Hematopoietic multipotent progenitor cell treated with erythropoietin and hydrocortisone succinate and interleukin-3 and kit ligand, for 6 days (in vitro differentiated cells): ENCODE results near the gene TNIK.
"Not testable (repeated sequence)": the region's sequence is repeated elsewhere in the genome, so short reads cannot be mapped to it uniquely, and the experiment has no call there.

Experiments
- DNase-seq: peaks from one replicate; pipeline ENCODE4 v3.0.0-alpha.2; 2015

TNIK gene

DNA sequence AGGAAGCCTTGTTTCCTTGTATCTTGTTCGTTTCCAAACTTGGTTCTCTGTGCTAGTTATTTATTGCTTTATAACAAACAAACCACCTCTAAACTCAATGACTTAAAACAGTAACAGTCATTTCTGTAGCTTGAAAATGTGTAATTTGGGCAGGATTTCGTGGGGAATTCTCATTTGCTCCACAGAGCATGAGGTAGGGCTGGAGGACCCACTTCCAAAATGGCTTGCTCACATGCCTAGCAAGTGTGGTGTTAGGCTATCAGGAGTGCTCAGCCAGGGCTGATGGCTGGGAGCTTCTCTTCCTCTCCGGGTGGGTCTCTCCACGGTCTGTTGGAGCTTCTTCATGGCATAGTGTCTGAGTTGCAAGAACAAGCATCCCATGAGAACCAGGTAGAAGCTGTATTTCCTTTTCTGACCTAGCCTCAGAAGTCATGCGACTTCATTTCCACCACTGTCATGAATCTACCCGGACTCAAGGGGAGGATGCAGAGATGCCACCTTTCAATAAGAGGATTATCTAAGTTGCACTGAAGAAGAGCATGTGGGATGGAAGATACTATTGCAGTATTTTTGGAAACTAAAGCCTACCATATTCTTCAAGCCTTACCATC lies 8.2 kb upstream of the TNIK start:
- DNase-seq, result no peak

DNA sequence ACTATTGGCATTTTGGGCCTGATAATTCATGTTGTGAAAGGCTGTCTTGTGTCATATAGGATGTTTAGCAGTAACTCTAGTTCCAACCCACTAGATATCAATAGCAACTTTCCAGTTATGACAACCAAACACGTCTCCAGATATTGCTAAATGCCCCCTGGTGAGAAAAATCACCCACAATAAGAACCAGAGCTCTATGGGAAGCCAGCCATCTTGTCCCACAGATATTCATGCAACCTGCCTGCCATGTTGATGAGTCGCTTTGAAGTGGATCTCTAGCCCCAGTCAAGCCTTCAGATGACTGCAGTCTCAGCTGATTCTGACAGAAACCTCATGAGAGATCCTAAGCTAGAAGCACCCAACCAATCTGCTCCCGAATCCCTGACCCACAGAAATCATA lies 5.6 kb upstream of the TNIK start:
- peak; percentile 16 for DNase-seq

DNA sequence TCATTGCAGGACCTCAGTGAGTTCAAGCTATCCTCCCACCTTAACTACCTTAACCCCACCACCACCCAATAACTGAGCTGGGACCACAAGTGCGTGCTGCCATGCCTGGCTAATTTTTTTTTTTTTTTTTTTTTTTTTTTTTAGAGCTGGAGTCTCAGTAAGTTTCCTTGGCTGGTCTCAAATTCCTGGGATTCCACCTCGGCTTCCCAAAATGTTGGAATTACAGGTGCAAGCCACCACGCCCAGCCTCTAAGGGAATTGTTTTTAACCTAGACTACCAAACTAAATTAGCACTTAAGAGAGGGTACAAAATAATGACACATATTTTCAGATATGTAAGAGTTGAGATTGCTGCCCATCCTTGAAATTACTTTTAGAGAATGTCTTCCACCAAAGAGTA lies 4.3 kb upstream of the TNIK start:
- DNase-seq, result no peak

- peak; percentile 37 for DNase-seq
Measured at GRCh38 chr3:171462224-171462623, 2.0 kb upstream of the TNIK start.

- no peak for DNase-seq
Measured at GRCh38 chr3:171461525-171461917, 1.3 kb upstream of the TNIK start.

GRCh38 chr3:171460725-171461524 lies 720 bp upstream of the TNIK start:
- DNase-seq, result peak; percentile 58

- DNase-seq, result peak; percentile 55
Measured at GRCh38 chr3:171459137-171459941, 866 bp downstream of the TNIK start.

DNA sequence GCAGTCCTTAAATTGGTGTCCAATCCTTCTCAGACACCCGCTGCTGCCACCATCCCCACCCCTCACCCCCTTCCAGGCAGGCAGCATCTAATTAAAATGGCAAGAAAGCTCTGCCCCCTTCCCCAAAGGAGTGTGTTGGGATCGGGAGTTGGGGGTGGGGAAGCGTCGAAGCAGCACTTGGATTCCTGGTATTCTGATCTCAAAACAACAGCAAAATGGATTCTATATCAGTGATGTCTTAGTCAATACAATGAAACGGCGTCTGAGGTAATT lies 1.4 kb downstream of the TNIK start:
- DNase-seq, result no peak

DNA sequence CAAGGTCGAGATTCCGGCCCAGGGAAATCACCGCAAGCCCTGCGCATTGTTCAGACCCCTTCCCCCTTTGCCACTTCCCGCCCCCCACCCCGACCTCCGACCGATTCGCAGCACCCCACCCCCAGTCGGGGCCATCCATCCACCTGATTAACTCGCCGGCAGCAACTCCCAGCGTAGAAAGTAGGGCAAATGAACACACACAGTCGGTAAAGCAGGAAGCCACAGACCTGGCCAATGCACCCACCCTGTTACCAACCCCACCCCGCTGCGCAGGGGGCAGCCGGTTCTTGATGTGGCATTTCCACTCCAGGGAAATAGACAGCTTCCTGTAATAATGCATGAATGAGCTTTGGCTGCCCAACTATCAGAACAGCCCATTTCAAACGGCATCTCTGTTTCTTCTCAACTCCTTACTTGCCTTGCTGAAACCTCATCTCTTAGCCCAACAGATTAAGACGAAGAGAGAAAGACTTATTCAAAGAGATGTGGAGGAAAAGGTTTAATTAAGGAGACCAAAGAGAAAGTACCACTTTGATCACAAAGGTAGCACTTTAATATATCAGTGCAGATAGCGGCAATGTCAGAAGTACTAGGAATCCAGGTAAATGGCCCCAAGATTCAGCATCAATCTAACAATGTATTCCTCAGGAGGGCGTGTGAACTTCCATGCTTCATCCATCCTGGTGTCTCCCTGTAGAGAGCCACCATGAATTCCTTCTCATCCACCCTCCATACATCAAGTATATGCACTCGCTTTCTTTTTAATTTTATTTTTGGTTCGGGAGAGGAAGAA lies 1.9 kb downstream of the TNIK start:
- DNase-seq, result peak; percentile 40

GRCh38 chr3:171457607-171458061 lies 2.6 kb downstream of the TNIK start:
- DNase-seq, result peak; percentile 54

GRCh38 chr3:171456765-171457606 lies 3.2 kb downstream of the TNIK start:
- no peak for DNase-seq

DNA sequence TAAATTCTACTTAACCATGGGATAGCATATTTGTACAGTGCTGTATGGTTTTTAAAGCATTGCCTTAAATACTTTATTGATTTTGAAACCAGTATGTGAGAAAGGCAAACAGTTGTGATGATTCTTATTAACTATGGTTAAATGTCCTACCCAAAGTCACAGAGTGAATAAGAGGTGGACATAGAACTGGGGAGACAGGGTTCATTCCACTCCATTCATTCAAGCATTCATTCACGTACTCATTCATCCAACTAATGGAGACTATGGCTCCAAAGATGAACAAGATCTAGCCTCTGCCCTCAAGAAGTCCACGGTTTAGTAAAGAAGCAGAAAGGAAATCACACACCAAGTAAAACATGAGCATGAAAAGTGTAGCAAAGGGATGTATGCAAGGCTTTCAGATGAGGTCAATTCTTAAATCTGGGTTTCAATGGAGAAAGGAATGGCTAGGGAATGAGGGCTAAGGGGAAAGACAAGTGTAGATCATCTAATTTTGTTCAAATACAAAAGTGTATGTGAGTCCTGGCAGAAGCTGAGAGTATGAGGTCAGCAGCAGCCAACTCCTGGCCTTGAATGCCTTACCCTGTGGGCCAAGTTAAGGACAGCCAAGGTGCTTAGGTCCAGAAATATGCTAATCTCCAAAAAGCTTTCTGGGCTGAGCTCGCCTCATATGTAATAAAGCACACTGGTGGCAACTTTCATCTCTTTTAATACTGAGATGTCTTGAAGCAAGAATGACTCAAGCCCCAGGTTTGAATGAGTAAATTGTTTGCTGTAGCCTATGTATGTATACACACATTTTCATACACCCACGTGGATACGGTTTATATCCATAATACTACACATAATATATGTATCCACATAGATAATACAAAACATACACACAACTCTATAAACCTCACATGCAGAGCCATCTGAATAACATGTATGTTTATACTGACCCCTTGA lies 4.3 kb downstream of the TNIK start:
- DNase-seq, result no peak

DNA sequence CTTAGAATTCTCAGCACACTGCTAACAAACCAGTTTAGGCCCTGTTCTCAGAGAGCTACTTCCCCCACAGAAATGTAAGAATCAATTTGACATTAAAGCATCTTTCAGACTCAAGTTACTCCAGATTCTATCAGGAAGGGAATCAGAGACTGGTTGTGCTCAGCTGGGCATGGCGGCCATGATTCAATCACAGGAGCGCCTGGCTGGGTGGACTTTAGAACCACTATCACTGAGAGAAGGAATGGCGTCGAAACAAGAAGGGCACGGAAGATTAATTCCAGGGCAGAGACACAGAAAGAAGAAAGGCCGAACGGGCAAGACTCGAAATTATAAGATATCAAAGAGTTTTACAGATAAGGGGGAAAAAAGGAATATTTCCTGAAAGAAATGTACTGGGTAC lies 6.2 kb downstream of the TNIK start:
- DNase-seq, result no peak

DNA sequence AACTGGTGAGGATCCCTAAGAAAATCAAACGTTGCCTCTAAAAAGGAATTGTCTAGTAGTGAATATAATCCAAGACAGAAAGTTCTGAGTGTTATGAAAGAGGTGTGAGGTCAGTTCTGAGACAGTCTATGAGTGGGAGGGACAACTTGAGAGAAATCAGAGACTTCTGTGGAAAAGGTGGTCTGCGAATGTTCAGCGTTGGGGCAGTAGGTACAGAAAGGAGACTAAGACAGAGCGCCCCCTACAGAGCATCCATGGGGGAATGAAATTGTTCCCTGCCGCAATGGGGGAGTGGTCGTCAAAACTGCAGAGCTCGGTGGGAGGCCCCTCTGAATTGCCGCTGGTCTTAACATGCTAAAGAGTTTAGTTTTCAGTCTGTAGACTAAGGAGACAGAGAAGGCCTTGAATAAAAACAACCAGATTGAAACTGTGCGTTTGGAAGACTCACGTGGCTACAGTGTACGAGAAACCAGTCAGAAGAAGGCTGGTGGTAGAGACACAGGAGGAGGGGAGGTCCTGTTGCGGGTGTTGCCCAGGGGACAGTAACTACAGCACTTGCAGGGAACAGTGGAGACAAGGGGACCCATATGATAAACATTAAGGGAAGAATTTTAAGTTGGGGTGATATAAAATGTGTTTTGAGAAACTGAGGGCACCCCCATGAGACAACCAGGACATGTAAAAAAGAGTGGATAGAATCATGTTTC lies 6.9 kb downstream of the TNIK start:
- peak; percentile 42 for DNase-seq

- peak; percentile 66 for DNase-seq
Measured at GRCh38 chr3:171452328-171452727, 7.9 kb downstream of the TNIK start.

GRCh38 chr3:171451915-171452314 lies 8.3 kb downstream of the TNIK start:
- no peak for DNase-seq

GRCh38 chr3:171447579-171447891 lies 12.7 kb downstream of the TNIK start:
- not testable (repeated sequence) for DNase-seq

DNA sequence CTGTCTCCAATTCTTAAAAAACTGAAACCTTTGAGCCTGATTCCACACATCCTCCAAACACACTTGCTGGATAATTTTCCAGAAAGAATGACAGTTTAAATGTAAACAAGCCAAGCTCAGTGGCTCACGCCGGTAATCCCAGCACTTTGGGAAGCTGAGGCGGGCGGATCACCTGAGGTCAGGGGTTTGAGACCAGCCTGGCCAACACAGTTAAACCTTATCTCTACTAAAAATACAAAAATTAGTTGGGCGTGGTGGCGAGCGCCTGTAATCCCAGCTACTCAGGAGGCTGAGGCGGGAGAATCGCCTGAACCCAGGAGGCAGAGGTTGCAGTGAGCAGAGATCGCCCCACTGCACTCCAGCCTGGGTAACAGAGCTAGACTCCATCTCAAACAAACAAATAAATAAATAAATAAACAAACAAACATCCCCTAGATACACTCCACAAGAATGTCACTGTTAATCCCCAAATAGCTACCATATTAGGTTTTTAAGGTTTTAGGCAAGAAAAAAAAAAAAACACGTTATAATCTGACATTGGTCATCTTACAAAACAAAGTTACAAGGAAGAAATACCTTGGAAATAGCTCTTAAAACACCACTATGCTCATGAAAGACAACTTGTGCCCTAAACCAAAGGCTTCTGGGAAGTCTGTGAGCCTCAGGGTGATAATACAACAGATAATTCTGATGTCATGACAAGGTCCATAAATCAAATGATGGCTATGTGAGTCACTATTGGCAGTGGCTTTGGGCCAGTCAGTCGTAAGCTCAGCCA lies 13.2 kb downstream of the TNIK start:
- DNase-seq, result peak; percentile 49

- peak; percentile 57 for DNase-seq
Measured at GRCh38 chr3:171446301-171446700, 13.9 kb downstream of the TNIK start.
